Measurements from ENCODE around the gene LSM5. TPM values are rescaled to one million over a fixed set of nuclear protein-coding genes. Genes with fewer than 3 reads are reported as not detected.
A peak's percentile ranks its signal among the peaks of the same experiment; 100 is the strongest.

Gene LSM5
- 258 TPM for polyA plus RNA-seq (2013, experiment 1 of 2)
- polyA plus RNA-seq (2013, experiment 2 of 2) = 279 TPM

DNA sequence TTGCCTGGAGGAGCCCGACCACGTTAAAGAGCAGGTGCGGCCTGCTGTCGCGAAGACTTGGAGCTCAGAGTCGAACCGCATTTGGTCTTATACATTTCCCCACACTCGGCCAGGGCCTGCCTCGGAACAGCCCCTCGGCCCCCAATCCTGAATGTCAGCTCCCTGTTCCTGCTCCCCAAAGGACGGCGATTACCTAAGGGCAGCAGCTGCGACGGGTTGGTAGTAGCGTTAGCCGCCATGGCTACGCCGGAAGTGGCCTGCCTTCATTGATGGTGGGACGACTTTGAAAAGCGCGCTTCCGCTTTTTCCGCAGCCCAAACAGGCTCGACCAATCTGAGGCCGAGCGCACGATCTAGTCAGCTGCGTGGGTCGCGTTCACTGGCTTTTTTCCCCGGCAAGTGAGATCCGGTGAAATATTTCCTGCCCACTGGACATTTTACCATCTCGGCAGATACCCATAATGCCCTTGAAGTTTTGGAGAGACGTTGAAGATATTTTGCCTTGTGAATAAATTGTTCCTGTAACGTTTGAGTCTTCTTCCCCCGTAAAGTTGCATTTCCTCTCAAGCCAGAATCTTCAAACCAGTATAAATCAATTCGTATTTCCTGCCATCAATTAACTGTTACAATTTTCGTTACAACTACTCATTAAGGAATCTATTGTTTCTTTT, at the start of gene LSM5:
Gene LSM5 (minus strand): TSS at position 254 of the 670 bp plus-strand sequence. CDS start 15 bp downstream, at position 239.
- Histone ChIP-seq H3K14ac (ENCODE audit: low read length) (no peak within 1 kb of the TSS), H3K4me2 (ENCODE audit: insufficient read depth, low read length, poor library complexity, severe bottlenecking) (peak within 1 kb of the TSS; percentile 80), H3K9me3 (replicated peaks in 1 of 2; ENCODE audit: control insufficient read depth in 2 of 2, insufficient read depth in 1 of 2, low read depth in 1 of 2, low read length in 2 of 2) (no peaks in the 10 kb centered on the region), H2AFZ (ENCODE audit: low read length) (peak within 1 kb of the TSS; percentile 91), H3K4ac (ENCODE audit: low read length) (no peak within 1 kb of the TSS), H2AK5ac (ENCODE audit: low read depth, low read length) (no peak within 1 kb of the TSS), H2BK120ac (ENCODE audit: low read depth, low read length) (peak within 1 kb of the TSS; percentile 66), H3K23ac (ENCODE audit: low read depth, low read length, poor library complexity) (no peak within 1 kb of the TSS), H3K4me1 (ENCODE audit: control insufficient read depth in 2 of 2, insufficient read depth in 1 of 2, low read depth in 1 of 2, low read length in 2 of 2) (peaks cover 0 to 1% of the 10 kb centered on the region in 2 donors), H3K27me3 (ENCODE audit: control insufficient read depth in 3 of 3, insufficient read depth in 3 of 3, low read depth in 1 of 3, low read length in 3 of 3) (no peaks in the 10 kb centered on the region), H3K4me3 (ENCODE audit: low read length in 2 of 2) (peak within 1 kb of the TSS; percentile 82 to 96), H3K27ac (replicated peaks; ENCODE audit: low read length) (peak within 1 kb of the TSS; percentile 80), H2BK12ac (ENCODE audit: low read length) (no peak within 1 kb of the TSS), H3K79me1 (ENCODE audit: low read depth, low read length) (no peaks in the 10 kb centered on the region), H4K91ac (ENCODE audit: low read depth, low read length, poor library complexity) (no peak within 1 kb of the TSS), H3K9ac (ENCODE audit: low read depth, low read length, poor library complexity) (peak within 1 kb of the TSS; percentile 96), H4K8ac (ENCODE audit: low read depth, low read length) (no peak within 1 kb of the TSS), H2BK5ac (ENCODE audit: low read length) (no peak within 1 kb of the TSS), H3K36me3 (replicated peaks in 1 of 2; ENCODE audit: control insufficient read depth in 2 of 2, insufficient read depth in 2 of 2, low read length in 2 of 2) (peaks cover 6 to 37% of the 10 kb centered on the region in 2 donors), H3K18ac (ENCODE audit: low read length) (peak within 1 kb of the TSS; percentile 92), H2BK15ac (ENCODE audit: low read length) (no peak within 1 kb of the TSS)
- peak; percentile 82 for DNase-seq (ENCODE audit: low spot score)
- no CpG with 5 or more reads among the region's 38 CpGs for WGBS, 2 donors (ENCODE audit: extremely low coverage in 2 of 2, insufficient read length in 2 of 2, insufficient replicate concordance in 1 of 2)

DNA sequence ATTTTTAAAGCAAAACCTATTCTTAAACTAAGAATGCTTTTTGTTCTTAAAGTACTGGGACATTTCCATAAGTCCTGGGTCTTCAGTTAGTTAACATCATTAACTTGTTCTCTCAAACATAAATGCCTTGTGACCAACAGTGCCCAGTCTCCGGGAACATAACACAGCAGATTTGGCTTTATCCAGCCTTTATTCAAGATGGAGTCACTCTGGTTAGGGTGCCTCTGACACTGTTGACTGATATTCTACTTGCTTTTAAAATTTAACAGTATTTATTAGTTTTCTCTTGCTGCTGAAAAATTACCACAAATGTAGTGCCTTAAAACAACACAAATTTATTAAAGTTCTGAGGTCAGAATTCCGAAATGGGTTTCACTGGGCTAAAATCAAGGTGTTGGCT, 49.2 kb upstream of the LSM5 start:
- no peaks in the 10 kb centered on the region for H3K9me3 ChIP-seq (replicated peaks in 1 of 2; ENCODE audit: control insufficient read depth in 2 of 2, insufficient read depth in 1 of 2, low read depth in 1 of 2, low read length in 2 of 2)
- no peak overlapping the region for H2BK5ac ChIP-seq (ENCODE audit: low read length)
- H3K23ac ChIP-seq (ENCODE audit: low read depth, low read length, poor library complexity) = no peak overlapping the region
- H2AFZ ChIP-seq (ENCODE audit: low read length) = no peak overlapping the region
- no peak overlapping the region for H2BK15ac ChIP-seq (ENCODE audit: low read length)
- no peaks in the 10 kb centered on the region for H3K79me1 ChIP-seq (ENCODE audit: low read depth, low read length)
- H3K27me3 ChIP-seq (ENCODE audit: control insufficient read depth in 3 of 3, insufficient read depth in 3 of 3, low read depth in 1 of 3, low read length in 3 of 3) = no peaks in the 10 kb centered on the region
- no peak overlapping the region for H4K8ac ChIP-seq (ENCODE audit: low read depth, low read length)
- no CpG with 5 or more reads among the region's 2 CpGs for WGBS, 2 donors (ENCODE audit: extremely low coverage in 2 of 2, insufficient read length in 2 of 2, insufficient replicate concordance in 1 of 2)
- no peak overlapping the region for H4K91ac ChIP-seq (ENCODE audit: low read depth, low read length, poor library complexity)
- no peak overlapping the region for H3K4me2 ChIP-seq (ENCODE audit: insufficient read depth, low read length, poor library complexity, severe bottlenecking)
- H3K27ac ChIP-seq (replicated peaks; ENCODE audit: low read length) = no peak overlapping the region
- H3K9ac ChIP-seq (ENCODE audit: low read depth, low read length, poor library complexity) = no peak overlapping the region
- no peak overlapping the region for H3K4me3 ChIP-seq (ENCODE audit: low read length in 2 of 2)
- H3K36me3 ChIP-seq (replicated peaks in 1 of 2; ENCODE audit: control insufficient read depth in 2 of 2, insufficient read depth in 2 of 2, low read length in 2 of 2) = peaks cover 3 to 18% of the 10 kb centered on the region in 2 donors
- no peak overlapping the region for H3K14ac ChIP-seq (ENCODE audit: low read length)
- H2BK12ac ChIP-seq (ENCODE audit: low read length) = no peak overlapping the region
- no peak overlapping the region for H3K18ac ChIP-seq (ENCODE audit: low read length)
- H3K4me1 ChIP-seq (ENCODE audit: control insufficient read depth in 2 of 2, insufficient read depth in 1 of 2, low read depth in 1 of 2, low read length in 2 of 2) = no peaks in the 10 kb centered on the region
- H3K4ac ChIP-seq (ENCODE audit: low read length) = no peak overlapping the region
- H2BK120ac ChIP-seq (ENCODE audit: low read depth, low read length) = no peak overlapping the region
- no peak overlapping the region for H2AK5ac ChIP-seq (ENCODE audit: low read depth, low read length)
- no peak for DNase-seq (ENCODE audit: low spot score)

DNA sequence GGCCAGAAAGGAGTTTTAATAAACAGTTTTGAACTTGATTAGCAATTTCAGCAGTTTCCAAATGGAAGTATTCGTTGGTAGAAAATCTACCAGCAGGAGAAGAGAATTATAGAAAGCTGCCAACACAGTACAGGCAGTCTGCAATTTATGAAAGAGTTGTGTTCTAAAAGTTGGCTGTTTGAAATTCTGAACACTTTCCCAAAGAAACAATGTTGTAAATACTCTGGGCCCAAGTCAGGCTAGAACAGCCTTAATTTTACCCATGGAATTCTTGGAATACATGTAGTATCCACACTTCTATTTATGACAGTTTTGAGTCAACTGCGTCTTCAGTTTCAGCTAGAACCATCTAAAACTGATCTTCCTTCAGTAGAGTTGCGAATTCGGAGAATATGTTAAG, 47.6 kb upstream of the LSM5 start:
- Histone ChIP-seq H3K9ac (ENCODE audit: low read depth, low read length, poor library complexity) (no peak overlapping the region), H2AK5ac (ENCODE audit: low read depth, low read length) (no peak overlapping the region), H3K79me1 (ENCODE audit: low read depth, low read length) (no peaks in the 10 kb centered on the region), H4K8ac (ENCODE audit: low read depth, low read length) (no peak overlapping the region), H3K4ac (ENCODE audit: low read length) (no peak overlapping the region), H2BK5ac (ENCODE audit: low read length) (no peak overlapping the region), H3K23ac (ENCODE audit: low read depth, low read length, poor library complexity) (no peak overlapping the region), H3K9me3 (replicated peaks in 1 of 2; ENCODE audit: control insufficient read depth in 2 of 2, insufficient read depth in 1 of 2, low read depth in 1 of 2, low read length in 2 of 2) (no peaks in the 10 kb centered on the region), H2BK12ac (ENCODE audit: low read length) (no peak overlapping the region), H3K4me2 (ENCODE audit: insufficient read depth, low read length, poor library complexity, severe bottlenecking) (no peak overlapping the region), H3K27me3 (ENCODE audit: control insufficient read depth in 3 of 3, insufficient read depth in 3 of 3, low read depth in 1 of 3, low read length in 3 of 3) (no peaks in the 10 kb centered on the region), H3K27ac (replicated peaks; ENCODE audit: low read length) (no peak overlapping the region), H3K4me1 (ENCODE audit: control insufficient read depth in 2 of 2, insufficient read depth in 1 of 2, low read depth in 1 of 2, low read length in 2 of 2) (no peaks in the 10 kb centered on the region), H3K14ac (ENCODE audit: low read length) (no peak overlapping the region), H2BK15ac (ENCODE audit: low read length) (no peak overlapping the region), H3K18ac (ENCODE audit: low read length) (no peak overlapping the region), H2AFZ (ENCODE audit: low read length) (no peak overlapping the region), H2BK120ac (ENCODE audit: low read depth, low read length) (no peak overlapping the region), H3K36me3 (replicated peaks in 1 of 2; ENCODE audit: control insufficient read depth in 2 of 2, insufficient read depth in 2 of 2, low read length in 2 of 2) (peaks cover 0 to 4% of the 10 kb centered on the region in 2 donors), H4K91ac (ENCODE audit: low read depth, low read length, poor library complexity) (no peak overlapping the region), H3K4me3 (ENCODE audit: low read length in 2 of 2) (no peak overlapping the region)
- DNase-seq (ENCODE audit: low spot score) = no peak
- WGBS, 2 donors (ENCODE audit: extremely low coverage in 2 of 2, insufficient read length in 2 of 2, insufficient replicate concordance in 1 of 2) = no CpG with 5 or more reads among the region's 4 CpGs

DNA sequence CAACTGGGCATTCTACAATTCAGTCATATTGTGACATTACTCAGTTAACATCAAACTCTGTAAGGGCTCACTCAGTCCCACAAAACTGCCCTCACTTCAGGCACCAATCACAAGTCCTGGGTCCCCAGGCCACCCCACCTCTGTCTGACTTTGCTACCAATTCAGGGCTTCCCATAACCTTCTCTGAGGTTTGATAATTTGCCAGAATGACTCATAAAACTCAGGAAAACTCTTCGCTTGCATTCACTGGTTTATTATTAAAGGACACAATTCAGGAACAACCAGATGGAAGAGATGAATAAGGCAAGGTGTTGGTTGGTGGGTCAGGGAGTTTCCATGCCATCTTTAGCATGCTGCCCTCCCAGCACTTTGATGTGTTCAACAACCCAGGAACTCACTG, 46.4 kb upstream of the LSM5 start:
- H3K4me2 ChIP-seq (ENCODE audit: insufficient read depth, low read length, poor library complexity, severe bottlenecking) = no peak overlapping the region
- no peak overlapping the region for H2BK120ac ChIP-seq (ENCODE audit: low read depth, low read length)
- H3K9ac ChIP-seq (ENCODE audit: low read depth, low read length, poor library complexity) = no peak overlapping the region
- H2BK12ac ChIP-seq (ENCODE audit: low read length) = no peak overlapping the region
- no peak overlapping the region for H3K23ac ChIP-seq (ENCODE audit: low read depth, low read length, poor library complexity)
- H2AFZ ChIP-seq (ENCODE audit: low read length) = no peak overlapping the region
- no peaks in the 10 kb centered on the region for H3K79me1 ChIP-seq (ENCODE audit: low read depth, low read length)
- no peak overlapping the region for H2BK15ac ChIP-seq (ENCODE audit: low read length)
- no peak overlapping the region for H2BK5ac ChIP-seq (ENCODE audit: low read length)
- H3K27ac ChIP-seq (replicated peaks; ENCODE audit: low read length) = no peak overlapping the region
- no peak overlapping the region for H3K18ac ChIP-seq (ENCODE audit: low read length)
- H4K8ac ChIP-seq (ENCODE audit: low read depth, low read length) = no peak overlapping the region
- H2AK5ac ChIP-seq (ENCODE audit: low read depth, low read length) = no peak overlapping the region
- no peaks in the 10 kb centered on the region for H3K27me3 ChIP-seq (ENCODE audit: control insufficient read depth in 3 of 3, insufficient read depth in 3 of 3, low read depth in 1 of 3, low read length in 3 of 3)
- no peaks in the 10 kb centered on the region for H3K9me3 ChIP-seq (replicated peaks in 1 of 2; ENCODE audit: control insufficient read depth in 2 of 2, insufficient read depth in 1 of 2, low read depth in 1 of 2, low read length in 2 of 2)
- no peak overlapping the region for H4K91ac ChIP-seq (ENCODE audit: low read depth, low read length, poor library complexity)
- no peak overlapping the region for H3K14ac ChIP-seq (ENCODE audit: low read length)
- H3K4me3 ChIP-seq (ENCODE audit: low read length in 2 of 2) = no peak overlapping the region
- WGBS, 2 donors (ENCODE audit: extremely low coverage in 2 of 2, insufficient read length in 2 of 2, insufficient replicate concordance in 1 of 2) = no CpG with 5 or more reads among the region's 1 CpG
- H3K36me3 ChIP-seq (replicated peaks in 1 of 2; ENCODE audit: control insufficient read depth in 2 of 2, insufficient read depth in 2 of 2, low read length in 2 of 2) = peaks cover 0 to 8% of the 10 kb centered on the region in 2 donors
- no peak for DNase-seq (ENCODE audit: low spot score)
- peaks cover 0 to under 1% of the 10 kb centered on the region in 2 donors for H3K4me1 ChIP-seq (ENCODE audit: control insufficient read depth in 2 of 2, insufficient read depth in 1 of 2, low read depth in 1 of 2, low read length in 2 of 2)
- no peak overlapping the region for H3K4ac ChIP-seq (ENCODE audit: low read length)
